HG03159 (cell line): ENCODE measurements around the gene FAM25A.
"Not testable (repeated sequence)": the region's sequence is repeated elsewhere in the genome, so short reads cannot be mapped to it uniquely, and the experiment has no call there.

Experiments
- ATAC-seq: cut with Tn5 transposase; IDR thresholded peaks from one replicate; pipeline ENCODE4 v1.9.1; 2021; ENCODE audit warnings: mild to moderate bottlenecking, moderate library complexity; ENCODE audit not compliant: unreplicated experiment

FAM25A gene

GRCh38 chr10:87020056-87020455, at the start of gene FAM25A:
Gene FAM25A (plus strand): TSS chr10:87020294. CDS start chr10:87020325, 31 bp downstream.
- ATAC-seq = not testable (repeated sequence)

DNA sequence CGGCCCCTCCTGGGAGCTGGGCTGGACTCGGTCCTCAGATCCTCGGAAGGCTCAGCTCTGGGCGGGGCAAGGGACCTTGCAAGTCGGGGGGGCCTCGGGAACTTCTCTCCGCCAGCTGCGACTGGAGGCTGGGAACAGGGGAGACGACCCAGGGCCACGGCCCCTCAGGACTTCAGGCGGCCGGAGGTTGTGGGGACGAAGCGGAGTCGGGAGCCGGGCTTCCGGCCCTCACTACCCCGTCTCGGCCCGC, 49.2 kb upstream of the FAM25A start:
- ATAC-seq = no peak

GRCh38 chr10:86971232-86971991, 48.7 kb upstream of the FAM25A start:
- ATAC-seq = peak; percentile 72

- no peak for ATAC-seq
Observed at GRCh38 chr10:86972613-86973380, 47.3 kb upstream of the FAM25A start.

DNA sequence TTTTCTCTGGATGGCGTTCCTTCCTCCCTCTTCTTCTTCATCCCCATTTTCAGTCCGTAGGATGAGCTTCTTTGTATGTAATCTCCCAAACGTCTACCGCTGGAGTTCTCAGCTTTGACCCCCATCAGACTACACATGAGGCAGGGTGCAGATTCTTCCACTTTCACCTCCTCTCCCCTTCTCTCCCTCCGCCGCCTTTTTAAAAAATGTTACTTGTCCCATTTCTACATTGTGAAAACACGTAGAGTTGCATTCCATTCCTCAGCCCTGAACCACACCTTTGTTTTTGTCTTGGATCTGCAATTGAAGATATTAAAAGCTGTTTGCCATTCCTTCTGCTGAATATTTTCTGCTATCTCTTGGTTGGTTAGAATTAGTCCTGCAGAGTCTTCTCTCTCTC, 45.6 kb upstream of the FAM25A start:
- no peak for ATAC-seq

GRCh38 chr10:86976362-86977056, 43.6 kb upstream of the FAM25A start:
- no peak for ATAC-seq

DNA sequence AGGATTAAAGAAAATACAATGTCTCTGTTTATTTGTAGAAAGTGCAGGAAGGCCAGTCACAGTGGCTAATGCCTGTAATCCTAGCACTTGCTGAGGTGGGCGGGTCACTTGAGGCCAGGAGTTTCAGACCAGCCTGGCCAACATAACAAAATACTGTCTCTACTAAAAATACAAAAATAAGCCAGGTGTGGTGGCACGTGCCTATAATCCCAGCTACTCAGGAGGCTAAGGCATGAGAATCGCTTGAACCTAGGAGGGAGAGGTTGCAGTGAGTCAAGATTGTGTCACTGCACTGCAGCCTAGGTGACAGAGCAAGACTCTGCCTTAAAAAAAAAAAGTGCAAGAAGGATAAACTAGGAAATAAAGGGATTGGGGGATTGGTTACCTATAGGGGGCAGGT, 41.6 kb upstream of the FAM25A start:
- not testable (repeated sequence) for ATAC-seq

DNA sequence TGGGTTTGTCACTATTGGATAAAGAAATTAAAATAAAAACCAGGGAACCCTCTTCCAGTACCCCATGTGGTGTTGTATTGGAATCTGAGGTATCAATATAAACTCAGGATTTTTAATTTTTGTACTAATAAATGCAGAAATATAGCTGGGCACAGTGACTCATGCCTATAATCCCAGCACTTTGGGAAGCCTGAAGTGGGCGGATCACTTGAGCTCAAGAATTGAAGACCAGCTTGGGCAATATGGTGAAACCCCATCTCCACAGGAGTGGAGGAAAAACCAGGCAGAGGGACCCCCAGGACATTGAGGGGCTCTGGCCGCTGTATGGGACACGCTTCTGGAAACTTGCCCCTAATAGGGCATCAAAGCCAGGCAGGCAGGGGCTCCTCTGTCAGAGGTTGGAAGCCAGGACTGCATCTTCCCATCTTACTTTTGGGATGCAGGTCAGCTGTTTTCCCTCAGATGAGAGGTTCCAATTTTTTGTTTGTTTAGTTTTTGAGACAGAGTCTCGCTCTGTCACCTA, 40.7 kb upstream of the FAM25A start:
- ATAC-seq = no peak

DNA sequence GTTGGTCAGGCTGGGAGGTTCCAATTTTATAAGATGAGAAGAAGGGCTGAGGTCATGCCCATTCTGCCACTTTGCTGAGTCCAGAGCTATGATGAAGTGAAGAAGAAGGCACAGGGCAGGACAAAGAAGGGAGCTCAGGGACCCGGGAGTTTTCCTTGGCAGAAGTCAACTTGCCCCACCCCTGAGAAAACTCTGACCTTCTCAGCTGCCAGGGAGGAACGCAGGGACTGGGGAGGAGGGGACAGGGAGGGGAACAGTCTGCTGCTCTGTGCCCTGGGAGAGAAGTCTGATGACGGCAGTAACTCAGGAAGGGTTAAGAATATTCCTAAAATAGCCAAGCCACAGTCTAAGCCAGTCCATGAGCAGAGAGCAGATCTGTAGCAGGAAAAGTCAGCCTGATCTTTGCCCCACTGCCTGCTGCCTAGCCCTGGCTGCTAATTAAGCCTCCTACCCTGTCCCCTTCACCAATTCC, 40.1 kb upstream of the FAM25A start:
- ATAC-seq = no peak

GRCh38 chr10:86981020-86981419, 39.1 kb upstream of the FAM25A start:
- not testable (repeated sequence) for ATAC-seq

- ATAC-seq = no peak
Observed at GRCh38 chr10:86981716-86982115, 38.4 kb upstream of the FAM25A start.

GRCh38 chr10:86984498-86984897, 35.6 kb upstream of the FAM25A start:
- ATAC-seq = not testable (repeated sequence)

- no peak for ATAC-seq
Observed at GRCh38 chr10:86988520-86988919, 31.6 kb upstream of the FAM25A start.

DNA sequence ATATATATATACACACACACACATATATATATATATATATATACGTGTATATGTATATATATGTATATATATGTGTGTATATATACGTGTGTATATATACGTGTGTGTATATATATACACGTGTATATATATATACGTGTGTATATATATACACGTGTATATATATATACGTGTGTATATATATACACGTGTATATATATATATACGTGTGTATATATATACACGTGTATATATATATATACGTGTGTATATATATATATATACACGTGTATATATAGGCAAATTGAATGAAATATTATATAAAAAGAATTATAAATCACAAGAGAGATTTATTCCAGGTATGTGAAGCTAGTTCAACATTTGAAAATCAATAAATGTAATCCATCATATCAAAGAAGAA, 28.7 kb upstream of the FAM25A start:
- ATAC-seq = not testable (repeated sequence)

DNA sequence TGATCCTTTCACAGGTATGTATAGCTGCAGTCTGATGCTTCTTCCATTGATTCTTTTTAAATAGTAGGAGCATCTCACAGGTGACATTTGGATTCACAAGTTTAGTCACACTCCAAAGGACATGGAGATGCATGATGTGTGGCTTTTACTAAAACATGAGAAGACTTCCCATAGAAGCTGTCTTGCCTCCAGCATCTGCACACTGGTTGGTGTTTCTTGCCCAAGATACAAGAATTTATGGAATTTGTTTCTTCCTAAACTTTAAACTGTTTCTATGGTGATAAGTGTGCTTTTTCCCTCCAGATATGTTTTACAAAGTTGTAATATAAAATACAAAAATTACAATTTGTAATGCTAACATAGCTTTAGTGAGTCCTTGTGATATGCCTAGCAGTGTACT, 27.6 kb upstream of the FAM25A start:
- no peak for ATAC-seq

DNA sequence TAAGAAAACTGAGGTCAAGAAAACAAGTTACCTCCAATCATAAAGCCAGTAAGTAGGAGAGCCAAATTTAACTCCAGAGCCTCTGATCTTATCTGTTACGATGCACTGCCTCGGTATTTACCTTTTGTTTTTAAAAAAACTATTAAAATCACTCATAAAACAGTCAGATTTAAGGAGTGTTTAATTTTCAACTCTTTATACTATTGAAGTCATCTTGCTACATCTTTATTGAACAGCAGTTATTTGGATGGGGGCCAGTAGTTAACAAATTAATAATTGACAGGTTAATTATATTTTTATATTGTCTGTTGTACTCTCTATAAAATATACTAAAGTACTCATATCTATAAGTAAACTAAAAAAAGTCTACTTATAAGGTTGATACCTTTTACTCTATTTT, 27.2 kb upstream of the FAM25A start:
- ATAC-seq = no peak

DNA sequence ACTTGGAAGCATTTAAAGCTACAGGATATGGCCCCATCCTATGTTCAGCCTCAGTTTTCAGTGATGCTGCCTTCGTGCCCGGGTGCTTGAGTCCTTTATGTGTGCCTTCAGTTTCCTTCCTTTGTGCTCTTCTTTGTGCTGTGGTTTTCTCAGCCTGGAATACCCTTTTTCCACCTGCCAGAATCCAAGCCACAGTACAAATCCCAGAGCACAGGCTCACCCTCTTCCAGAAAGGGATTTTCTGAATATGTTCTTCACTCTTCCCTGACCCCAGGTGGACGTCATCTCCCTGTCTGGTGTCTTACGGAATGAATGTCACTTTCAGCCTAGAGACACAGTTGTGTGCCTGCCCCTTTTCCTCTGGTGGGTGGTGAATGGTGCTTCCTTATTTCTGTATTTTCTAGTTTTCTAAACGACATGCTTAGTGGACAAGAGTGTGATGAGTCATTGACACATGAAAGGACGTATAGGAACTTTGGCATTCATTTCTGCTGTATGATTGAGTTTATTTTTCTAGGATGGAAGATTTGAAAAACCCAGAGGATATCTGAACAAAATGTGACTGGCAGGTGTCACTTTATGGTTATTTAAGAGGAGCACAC, 20.2 kb upstream of the FAM25A start:
- not testable (repeated sequence) for ATAC-seq

DNA sequence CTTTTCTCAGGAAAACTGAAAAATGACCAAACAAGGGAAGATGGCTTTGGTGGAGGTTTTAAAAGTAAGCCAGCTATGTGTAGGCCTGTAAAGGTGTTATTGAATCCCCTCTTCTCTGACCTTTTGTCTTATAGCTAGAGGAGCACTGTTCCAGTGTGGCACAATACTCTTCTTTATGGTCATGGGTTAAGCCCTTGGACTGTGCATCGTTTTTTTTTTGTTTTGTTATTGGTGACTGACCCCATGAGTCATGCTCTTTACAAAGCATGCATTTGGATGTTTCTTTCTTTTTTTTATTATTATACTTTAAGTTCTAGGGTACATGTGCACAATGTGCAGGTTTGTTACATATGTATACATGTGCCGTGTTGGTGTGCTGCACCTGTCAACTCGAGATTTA, 19.6 kb upstream of the FAM25A start:
- ATAC-seq = no peak

GRCh38 chr10:87007124-87007523, 13.0 kb upstream of the FAM25A start:
- ATAC-seq = not testable (repeated sequence)

- ATAC-seq = not testable (repeated sequence)
Observed at GRCh38 chr10:87007674-87008073, 12.4 kb upstream of the FAM25A start.

DNA sequence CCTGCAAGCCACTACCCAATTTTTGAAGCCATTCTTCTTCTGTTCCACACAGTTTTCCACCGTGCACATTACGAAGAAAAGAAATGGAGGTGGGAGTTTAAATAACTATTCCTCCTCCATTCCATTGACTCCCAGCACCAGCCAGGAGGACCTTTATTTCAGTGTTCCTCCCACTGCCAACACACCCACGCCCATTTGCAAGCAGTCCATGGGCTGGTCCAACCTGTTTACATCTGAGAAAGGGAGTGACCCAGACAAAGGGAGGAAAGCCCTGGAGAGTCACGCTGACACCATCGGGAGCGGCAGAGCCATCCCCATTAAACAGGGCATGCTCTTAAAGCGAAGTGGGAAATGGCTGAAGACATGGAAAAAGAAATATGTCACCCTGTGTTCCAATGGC, 11.8 kb upstream of the FAM25A start:
- ATAC-seq = not testable (repeated sequence)
